HG03196 (cell line): ENCODE measurements around the gene SORD.
"Not testable (repeated sequence)": the region's sequence is repeated elsewhere in the genome, so short reads cannot be mapped to it uniquely, and the experiment has no call there.

Experiments used
- ATAC-seq: cut with Tn5 transposase; IDR thresholded peaks from one replicate; pipeline ENCODE4 v1.9.1; 2021; ENCODE audit not compliant: unreplicated experiment

SORD gene

DNA sequence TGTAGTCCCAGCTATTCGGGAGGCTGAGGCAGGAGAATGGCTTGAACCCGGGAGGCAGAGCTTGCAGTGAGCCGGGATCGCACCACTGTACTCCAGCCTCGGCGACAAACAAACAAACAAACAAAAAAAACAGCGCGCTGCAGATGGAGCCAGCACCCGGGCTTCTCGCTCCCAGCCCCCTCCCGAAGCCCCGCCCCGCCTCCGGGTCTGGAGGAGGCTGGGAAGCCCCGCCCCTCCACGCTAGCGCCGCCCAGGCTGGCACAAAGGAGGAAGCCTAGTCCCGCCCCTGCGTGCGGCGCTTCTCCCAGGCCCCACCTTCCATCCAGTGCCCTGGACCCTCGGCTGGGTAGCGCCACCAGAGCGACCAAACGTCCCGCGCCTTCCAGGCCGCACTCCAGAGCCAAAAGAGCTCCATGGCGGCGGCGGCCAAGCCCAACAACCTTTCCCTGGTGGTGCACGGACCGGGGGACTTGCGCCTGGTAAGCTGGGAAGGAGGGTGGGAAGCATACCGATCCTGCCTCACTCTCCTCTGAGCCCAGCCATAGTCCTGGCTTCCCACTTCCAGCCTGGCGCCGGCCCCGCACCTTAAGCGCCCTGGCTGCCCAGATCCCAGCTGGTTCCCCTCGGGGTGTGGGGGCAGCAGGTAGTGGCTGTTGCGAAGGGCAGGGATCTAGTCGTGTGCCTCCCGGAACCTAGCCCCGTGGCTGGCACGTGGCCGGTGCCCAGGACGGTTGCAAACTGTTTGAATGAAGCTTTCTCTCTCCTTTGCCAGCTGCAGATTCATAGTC, at the start of gene SORD:
SORD (plus strand) TSS at position 325 of the 788 bp plus-strand sequence; CDS start at position 414, 89 bp downstream.
- peak; percentile 95 for ATAC-seq

DNA sequence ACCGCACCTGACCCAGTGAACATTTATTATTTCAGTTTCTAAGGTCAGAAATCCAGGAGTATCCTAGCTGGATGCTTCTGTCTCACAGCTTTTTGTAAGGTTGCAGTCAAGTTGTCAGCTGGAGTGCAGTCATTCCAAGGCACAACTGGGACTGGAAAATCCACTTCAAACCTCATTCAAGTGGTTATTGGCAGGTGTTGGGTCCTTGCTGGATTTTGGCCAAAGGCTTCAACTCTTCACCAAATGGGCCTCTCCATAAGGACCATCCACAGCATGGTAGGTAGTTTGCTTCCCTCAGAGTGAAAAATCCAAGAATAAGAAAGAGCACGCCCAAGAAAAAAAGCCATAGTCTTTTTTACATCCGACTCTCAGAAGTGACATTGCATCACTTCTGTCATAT, 46.8 kb upstream of the SORD start:
- ATAC-seq: not testable (repeated sequence)

DNA sequence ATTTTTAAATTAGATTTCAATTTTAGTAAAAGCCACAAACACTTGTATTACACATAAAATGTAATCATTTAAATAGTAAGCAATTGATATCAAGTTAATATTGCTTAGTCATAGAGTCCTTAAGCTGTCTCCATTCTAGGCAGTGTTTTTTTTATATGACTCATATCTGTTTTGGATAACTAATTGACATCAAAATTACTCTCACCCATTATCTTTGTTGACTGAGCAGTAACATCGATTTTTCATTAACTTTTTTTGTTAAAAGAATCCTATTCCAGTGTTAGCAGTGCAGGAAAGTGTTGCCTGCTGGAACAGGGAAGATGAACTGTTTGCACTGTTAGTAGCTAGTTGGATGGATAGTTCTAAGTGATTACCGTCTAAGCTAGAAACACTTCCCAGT, 45.2 kb upstream of the SORD start:
- not testable (repeated sequence) for ATAC-seq

DNA sequence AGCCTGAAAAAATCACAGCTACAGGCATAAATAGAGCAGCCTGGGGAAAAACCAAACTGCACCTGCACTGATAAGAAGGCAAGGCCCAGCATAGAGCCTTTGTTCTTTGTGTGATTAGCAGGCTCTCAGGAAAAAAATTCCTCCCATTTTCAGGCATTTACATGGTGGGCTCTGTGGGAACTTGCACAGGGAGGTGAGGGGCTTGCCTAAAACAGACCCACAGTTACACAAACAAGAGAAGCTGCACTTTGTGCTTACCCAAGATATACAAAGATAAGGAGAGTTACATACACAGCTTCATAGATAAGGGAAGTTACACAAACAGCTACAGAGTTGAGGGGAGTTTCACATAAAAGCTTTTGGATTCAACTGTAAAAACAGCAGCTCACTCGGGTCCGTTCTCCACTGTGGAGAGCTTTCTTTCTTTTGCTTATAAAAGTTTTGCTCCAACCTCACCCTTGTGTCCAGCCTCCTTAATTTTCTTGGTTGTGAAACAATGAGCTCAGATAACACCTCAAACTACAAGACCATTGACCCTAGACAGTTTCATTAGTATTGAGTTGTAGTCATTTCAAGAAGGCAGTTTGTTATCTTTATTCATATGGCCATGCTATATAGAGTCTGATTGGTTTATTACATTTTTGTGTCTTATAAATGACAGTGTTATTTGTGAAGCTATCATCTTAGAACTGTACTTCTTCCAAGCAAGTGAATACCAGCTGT, 43.2 kb upstream of the SORD start:
- not testable (repeated sequence) for ATAC-seq

- not testable (repeated sequence) for ATAC-seq
Observed at GRCh38 chr15:44984144-44984543, 38.9 kb upstream of the SORD start.

- not testable (repeated sequence) for ATAC-seq
Observed at GRCh38 chr15:44986346-44987055, 36.5 kb upstream of the SORD start.

DNA sequence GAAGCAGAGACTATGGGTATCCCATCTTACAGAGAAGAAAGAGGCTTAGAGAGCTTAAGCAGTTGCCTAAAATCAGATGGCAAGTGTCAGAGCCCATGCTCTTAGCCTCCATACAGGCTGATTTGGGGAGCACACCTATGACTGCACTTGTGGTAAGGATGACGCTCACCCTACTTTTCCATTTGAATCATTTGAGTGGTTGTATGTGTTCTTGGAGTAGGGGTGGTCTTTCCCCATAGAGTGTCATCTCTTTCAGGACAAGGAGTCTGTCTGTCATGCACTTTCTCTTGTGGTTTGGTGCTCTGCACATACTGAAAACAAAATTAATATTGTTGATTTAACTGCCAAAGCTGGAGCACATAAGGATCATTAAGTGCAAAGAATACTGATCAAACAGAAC, 35.3 kb upstream of the SORD start:
- ATAC-seq: not testable (repeated sequence)

DNA sequence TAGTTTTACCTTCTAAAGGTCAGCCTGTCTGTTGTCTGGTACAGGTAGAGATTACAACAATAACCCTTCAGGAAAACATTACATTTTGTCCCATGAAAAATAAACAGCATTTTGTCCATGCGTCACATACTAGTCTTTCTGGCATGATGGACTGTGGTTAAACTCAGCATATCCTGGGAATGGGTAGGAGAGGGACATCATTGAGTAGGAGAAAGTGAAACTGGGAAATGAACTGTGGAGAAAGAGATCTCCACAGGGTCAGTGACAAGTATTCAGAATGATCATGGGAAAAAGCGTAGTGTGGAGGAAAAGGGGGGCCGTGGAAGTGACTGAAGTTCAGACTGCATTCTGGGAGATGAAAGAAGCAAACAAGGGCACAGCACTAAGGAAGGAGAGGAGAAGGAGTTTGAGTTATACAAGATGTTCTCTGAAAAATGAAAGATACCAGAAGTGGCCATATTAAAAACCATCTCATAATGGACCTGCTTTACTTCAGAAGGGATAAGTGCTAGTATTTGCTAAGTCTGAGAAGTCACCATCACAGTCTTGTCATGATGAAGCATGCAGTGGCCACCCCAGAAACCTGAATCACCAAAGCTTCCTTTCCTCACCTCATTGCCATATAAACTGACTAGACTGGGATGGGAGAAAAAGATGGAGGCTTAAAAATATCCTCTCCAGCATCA, 34.7 kb upstream of the SORD start:
- not testable (repeated sequence) for ATAC-seq

DNA sequence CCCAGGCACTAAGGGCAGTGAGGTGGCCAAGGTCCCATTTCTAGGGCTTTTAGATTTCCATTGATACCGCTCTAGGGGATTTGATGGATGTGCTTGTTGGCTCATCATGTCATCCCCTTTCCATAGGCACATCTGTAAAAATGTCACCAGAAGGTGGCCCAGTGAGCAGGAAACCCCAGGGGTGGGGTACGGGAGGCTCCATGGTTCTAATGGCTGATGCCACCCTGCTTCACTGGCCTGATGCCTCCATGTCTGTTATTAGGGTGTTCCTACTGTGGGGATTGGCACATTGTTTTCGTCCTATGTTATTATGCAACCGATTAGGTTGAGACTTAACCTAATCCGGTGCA, 34.1 kb upstream of the SORD start:
- ATAC-seq: not testable (repeated sequence)

- ATAC-seq: not testable (repeated sequence)
Observed at GRCh38 chr15:44997632-44998031, 25.4 kb upstream of the SORD start.

DNA sequence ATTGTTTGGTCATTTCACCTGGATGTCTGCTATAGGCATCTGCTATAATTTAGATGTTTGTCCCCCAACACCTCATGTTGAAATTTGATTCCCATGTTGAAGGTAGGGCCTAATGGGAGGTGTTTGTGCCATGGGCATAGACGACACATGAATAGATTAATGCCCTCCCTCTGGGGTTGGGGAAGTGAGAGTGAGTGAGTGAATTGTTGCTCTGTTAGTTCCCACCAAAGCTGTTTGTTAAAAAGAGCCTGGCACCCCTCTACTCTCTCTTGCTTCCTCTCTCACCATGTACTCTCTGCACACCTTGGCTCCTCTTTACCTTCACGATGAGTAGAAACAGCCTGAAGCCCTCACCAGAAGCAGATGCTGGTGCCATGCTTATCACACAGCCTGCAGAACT, 23.9 kb upstream of the SORD start:
- no peak for ATAC-seq

DNA sequence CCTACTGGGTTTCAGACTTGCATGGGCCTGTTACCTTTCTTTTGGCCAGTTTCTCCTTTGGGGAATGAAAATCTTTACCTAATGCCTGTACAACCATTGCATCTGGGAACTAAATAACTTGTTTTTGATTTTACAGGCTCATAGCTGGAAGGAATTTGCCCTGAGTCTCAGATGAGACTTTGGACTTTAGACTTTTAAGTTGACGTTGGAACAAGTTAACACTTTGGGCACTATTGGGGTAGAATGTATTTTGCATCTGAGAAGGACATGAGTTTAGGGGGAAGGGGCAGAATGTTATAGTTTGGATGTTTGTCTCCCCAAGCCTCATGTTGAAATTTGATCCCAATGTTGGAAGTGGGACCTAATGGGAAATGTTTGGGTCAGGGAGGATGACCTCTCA, 21.8 kb upstream of the SORD start:
- ATAC-seq: not testable (repeated sequence)

DNA sequence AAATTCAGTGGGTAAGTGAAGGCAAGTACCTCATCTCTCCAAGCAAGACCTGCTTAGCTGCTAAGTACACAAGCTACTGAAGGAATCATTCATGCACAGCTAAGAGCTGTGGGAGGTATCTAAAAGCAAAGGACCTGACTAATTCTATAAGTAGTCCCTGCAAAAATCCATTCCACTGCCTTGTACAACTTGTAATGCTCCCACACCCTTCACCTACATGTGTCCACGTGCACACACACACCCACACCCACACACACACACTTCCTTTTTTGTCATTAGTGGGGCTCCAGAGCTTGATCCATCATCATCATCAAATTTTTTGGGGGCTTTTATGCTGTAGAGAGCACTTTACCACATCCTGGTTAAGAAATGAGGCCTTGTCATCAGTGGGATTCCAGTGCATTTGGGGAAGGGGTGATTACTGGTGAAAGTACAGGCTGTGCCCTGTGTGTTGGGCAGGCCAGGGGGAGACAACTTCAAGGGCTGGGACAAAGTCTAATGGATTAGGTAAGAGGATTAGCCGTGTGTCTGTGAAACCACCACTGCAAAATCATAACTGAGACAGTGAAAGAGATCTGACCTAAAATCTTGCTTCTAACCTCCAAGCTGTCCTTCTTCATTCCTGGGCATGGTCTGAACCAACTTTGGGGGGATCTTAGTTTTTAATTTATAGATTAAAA, 19.1 kb upstream of the SORD start:
- ATAC-seq: not testable (repeated sequence)

GRCh38 chr15:45004590-45005175, 18.3 kb upstream of the SORD start:
- not testable (repeated sequence) for ATAC-seq

- ATAC-seq: no peak
Observed at GRCh38 chr15:45009046-45009445, 13.9 kb upstream of the SORD start.

DNA sequence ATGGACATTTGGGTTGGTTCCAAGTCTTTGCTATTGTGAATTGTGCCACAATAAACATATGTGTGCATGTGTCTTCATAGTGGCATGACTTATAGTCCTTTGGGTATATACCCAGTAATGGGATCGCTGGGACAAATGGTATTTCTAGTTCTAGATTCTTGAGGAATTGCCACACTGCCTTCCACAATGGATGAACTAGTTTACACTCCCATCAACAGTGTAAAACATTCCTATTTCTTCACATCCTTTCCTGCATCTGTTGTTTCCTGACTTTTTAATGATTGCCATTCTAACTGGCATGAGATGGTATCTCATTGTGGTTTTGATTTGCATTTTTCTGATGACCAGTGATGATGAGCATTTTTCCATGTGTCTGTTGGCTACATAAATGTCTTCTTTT, 7.9 kb upstream of the SORD start:
- not testable (repeated sequence) for ATAC-seq

GRCh38 chr15:45020222-45020900, 2.6 kb upstream of the SORD start:
- not testable (repeated sequence) for ATAC-seq

DNA sequence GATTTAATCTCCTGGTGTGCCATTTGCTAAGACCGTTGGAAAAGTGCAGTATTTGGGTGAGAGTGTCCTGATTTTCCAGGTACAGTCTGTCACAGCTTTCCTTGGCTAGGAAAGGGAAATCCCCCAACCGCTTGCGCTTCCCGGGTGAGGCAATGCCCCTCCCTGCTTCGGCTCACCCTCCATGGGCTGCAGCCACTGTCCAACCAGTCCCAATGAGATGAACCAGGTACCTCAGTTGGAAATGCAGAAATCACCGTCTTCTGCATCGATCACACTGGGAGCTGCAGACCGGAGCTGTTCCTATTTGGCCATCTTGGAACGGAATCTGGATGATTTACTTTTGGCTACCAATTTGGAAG, 2.1 kb upstream of the SORD start:
- not testable (repeated sequence) for ATAC-seq

DNA sequence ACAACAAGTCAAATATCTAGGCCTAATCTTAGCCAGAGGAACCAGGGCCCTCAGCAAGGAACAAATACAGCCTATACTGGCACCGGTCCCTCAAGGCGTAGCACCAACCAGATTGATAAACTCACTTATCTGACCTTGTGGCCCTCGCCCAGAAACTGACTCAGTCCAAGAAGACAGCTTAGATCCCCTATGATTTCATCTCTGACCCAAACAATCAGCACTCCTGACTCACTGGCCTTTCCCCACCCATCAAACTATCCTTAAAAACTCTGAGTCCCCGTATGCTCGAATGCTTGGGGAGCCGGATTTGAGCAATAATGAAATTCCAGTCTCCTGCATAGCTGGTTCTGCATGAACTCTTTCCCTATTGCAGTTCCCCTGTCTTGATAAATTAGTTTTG, 1.6 kb upstream of the SORD start:
- ATAC-seq: no peak
